Stimulated activated CD8-positive, alpha-beta memory T cell treated with anti-CD3 and anti-CD28 coated beads, Interleukin-4, amount 100 ng/mL, for 24 hours (primary cell): Measurements from ENCODE around the gene NOS2.
"Not testable (repeated sequence)": the region's sequence is repeated elsewhere in the genome, so short reads cannot be mapped to it uniquely, and the experiment has no call there.

Source experiments
- DNase-seq: peaks from one replicate; pipeline ENCODE4 v3.0.0-alpha.2; 2020; ENCODE audit warnings: low read depth

The NOS2 gene

GRCh38 chr17:27800522-27800921, at the start of gene NOS2:
NOS2 (minus strand) TSS chr17:27800529; CDS start chr17:27798809, 1,720 bp downstream.
- no peak for DNase-seq

- no peak for DNase-seq
Measured at GRCh38 chr17:27849474-27850185, 49.3 kb upstream of the NOS2 start.

- no peak for DNase-seq
Measured at GRCh38 chr17:27848931-27849330, 48.6 kb upstream of the NOS2 start.

- not testable (repeated sequence) for DNase-seq
Measured at GRCh38 chr17:27846808-27847307, 46.5 kb upstream of the NOS2 start.

GRCh38 chr17:27846042-27846655, 45.8 kb upstream of the NOS2 start:
- peak; percentile 11 for DNase-seq

GRCh38 chr17:27845264-27846041, 45.1 kb upstream of the NOS2 start:
- DNase-seq = no peak

GRCh38 chr17:27840688-27841087, 40.4 kb upstream of the NOS2 start:
- DNase-seq = no peak

- not testable (repeated sequence) for DNase-seq
Measured at GRCh38 chr17:27840406-27840678, 40.0 kb upstream of the NOS2 start.

- DNase-seq = not testable (repeated sequence)
Measured at GRCh38 chr17:27839571-27840405, 39.5 kb upstream of the NOS2 start.

GRCh38 chr17:27838607-27839006, 38.3 kb upstream of the NOS2 start:
- not testable (repeated sequence) for DNase-seq

GRCh38 chr17:27837769-27838168, 37.4 kb upstream of the NOS2 start:
- DNase-seq = not testable (repeated sequence)

GRCh38 chr17:27836651-27837050, 36.3 kb upstream of the NOS2 start:
- no peak for DNase-seq

- DNase-seq = no peak
Measured at GRCh38 chr17:27834571-27834970, 34.2 kb upstream of the NOS2 start.

- no peak for DNase-seq
Measured at GRCh38 chr17:27832831-27833230, 32.5 kb upstream of the NOS2 start.

- not testable (repeated sequence) for DNase-seq
Measured at GRCh38 chr17:27829888-27830287, 29.6 kb upstream of the NOS2 start.

GRCh38 chr17:27829143-27829711, 28.9 kb upstream of the NOS2 start:
- not testable (repeated sequence) for DNase-seq

- no peak for DNase-seq
Measured at GRCh38 chr17:27825459-27825858, 25.1 kb upstream of the NOS2 start.

GRCh38 chr17:27824745-27825144, 24.4 kb upstream of the NOS2 start:
- DNase-seq = no peak

- DNase-seq = no peak
Measured at GRCh38 chr17:27824176-27824715, 23.9 kb upstream of the NOS2 start.

- not testable (repeated sequence) for DNase-seq
Measured at GRCh38 chr17:27822108-27822507, 21.8 kb upstream of the NOS2 start.

GRCh38 chr17:27821318-27821717, 21.0 kb upstream of the NOS2 start:
- DNase-seq = no peak
